DND-41 (cell line): Measurements from ENCODE around the gene SCOC.
A peak's percentile ranks its signal among the peaks of the same experiment; 100 is the strongest.

Experiments used
- ATAC-seq: fragments of 200-7000 bp; cut with Tn5 transposase; 3 replicates; pipeline ENCODE4 v1.9.1; 2021; ENCODE audit warnings: low read depth; ENCODE audit not compliant: insufficient read depth
- DNase-seq: peaks from one replicate; pipeline ENCODE4 v3.0.0-alpha.2; 2020
- H2AFZ ChIP-seq: 2 replicates; pipeline ENCODE4 v1.6.0; 2012; ENCODE audit warnings: low read depth, low read length
- H3K27ac ChIP-seq: 2 replicates; pipeline ENCODE4 v1.5.1; 2012; ENCODE audit warnings: low read length, inconsistent platforms
- H3K27me3 ChIP-seq: fragments of 200-600 bp; sonication (generic); 2 replicates; pipeline ENCODE4 v1.6.0; 2012; ENCODE audit warnings: low read length, mild to moderate bottlenecking, inconsistent platforms; ENCODE audit not compliant: insufficient read depth, poor library complexity
- H3K36me3 ChIP-seq: 2 replicates; pipeline ENCODE4 v1.5.1; 2012; ENCODE audit warnings: low read length, inconsistent platforms; ENCODE audit not compliant: insufficient read depth
- H3K4me1 ChIP-seq: 2 replicates; pipeline ENCODE4 v1.5.1; 2012; ENCODE audit warnings: mild to moderate bottlenecking, low read length; ENCODE audit not compliant: insufficient read depth
- H3K4me2 ChIP-seq: 2 replicates; pipeline ENCODE4 v1.6.0; 2012; ENCODE audit warnings: mild to moderate bottlenecking, moderate library complexity, low read length, inconsistent platforms; ENCODE audit not compliant: insufficient read depth
- H3K4me3 ChIP-seq, 2 experiments: fragments of 200-600 bp in 1 of 2; shearing (Covaris generic) in 1 of 2; 2 replicates each; pipeline ENCODE4 v1.5.1; 2012 to 2016; ENCODE audit warnings: inconsistent platforms in 2 of 2, low read length in 2 of 2, mild to moderate bottlenecking in 2 of 2, low read depth in 1 of 2, moderate library complexity in 1 of 2
- H3K79me2 ChIP-seq: 2 replicates; pipeline ENCODE4 v1.6.0; 2012; ENCODE audit warnings: low read length, inconsistent platforms; ENCODE audit not compliant: insufficient read depth
- H3K9ac ChIP-seq: 2 replicates; pipeline ENCODE4 v1.6.0; 2012; ENCODE audit warnings: low read depth, mild to moderate bottlenecking, inconsistent platforms, low read length, moderate library complexity
- H3K9me3 ChIP-seq: 2 replicates; pipeline ENCODE4 v1.5.1; 2012; ENCODE audit warnings: low read length, moderate library complexity, mild to moderate bottlenecking, inconsistent platforms; ENCODE audit not compliant: insufficient read depth, severe bottlenecking
- H4K20me1 ChIP-seq: 2 replicates; pipeline ENCODE4 v1.6.0; 2012; ENCODE audit warnings: low read length; ENCODE audit not compliant: insufficient read depth
- CTCF ChIP-seq: IDR thresholded peaks from 2 replicates; pipeline ENCODE4 v1.5.1; 2012; ENCODE audit warnings: borderline replicate concordance, low read length, moderate library complexity, mild to moderate bottlenecking; ENCODE audit not compliant: poor library complexity, severe bottlenecking; ENCODE audit errors: extremely low read depth
- EZH2 ChIP-seq: IDR thresholded peaks from 3 replicates; pipeline ENCODE4 v1.6.1; 2012; ENCODE audit warnings: borderline replicate concordance, low read depth, mild to moderate bottlenecking, moderate library complexity, low read length, inconsistent platforms; ENCODE audit not compliant: severe bottlenecking

Gene SCOC

GRCh38 chr4:140357868-140358267, 15.6 kb upstream of the SCOC start:
- Histone ChIP-seq H3K9me3 (no peaks in the 10 kb centered on the region), H3K27me3 (no peaks in the 10 kb centered on the region), H3K4me2 (no peak overlapping the region), H3K4me3 (no peak overlapping the region), H3K9ac (no peak overlapping the region), H3K4me1 (peaks cover 15% of the 10 kb centered on the region), H3K79me2 (no peaks in the 10 kb centered on the region), H3K36me3 (no peaks in the 10 kb centered on the region), H2AFZ (no peak overlapping the region), H4K20me1 (no peaks in the 10 kb centered on the region), H3K27ac (no peak overlapping the region)
- ATAC-seq (no peak), DNase-seq (no peak)
- TF ChIP-seq EZH2 (no peak), CTCF (no peak)

DNA sequence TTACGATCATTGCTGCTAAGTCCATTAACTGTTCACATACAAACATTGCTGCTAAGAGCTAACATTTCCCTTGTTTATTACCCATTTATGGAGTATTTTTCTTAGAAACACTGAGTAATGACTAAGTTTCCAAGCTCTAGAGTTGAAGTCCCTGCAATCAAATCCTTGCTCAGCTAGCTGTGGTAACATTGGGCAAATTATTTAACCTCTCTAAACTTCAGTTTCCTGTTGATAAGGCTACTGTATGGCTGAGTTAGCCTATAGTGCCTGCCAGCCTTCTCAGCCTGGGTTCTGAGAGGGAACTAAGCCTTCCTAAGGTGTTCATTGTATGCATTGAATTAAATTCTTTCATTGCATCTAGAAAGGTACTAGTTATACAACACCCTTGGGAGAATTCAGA, 15.2 kb upstream of the SCOC start:
- Histone ChIP-seq H4K20me1 (no peaks in the 10 kb centered on the region), H3K27ac (no peak overlapping the region), H3K4me3 (no peak overlapping the region), H3K4me1 (peaks cover 13% of the 10 kb centered on the region), H3K79me2 (no peaks in the 10 kb centered on the region), H3K4me2 (no peak overlapping the region), H3K27me3 (no peaks in the 10 kb centered on the region), H3K9me3 (no peaks in the 10 kb centered on the region), H2AFZ (no peak overlapping the region), H3K9ac (no peak overlapping the region), H3K36me3 (no peaks in the 10 kb centered on the region)
- TF ChIP-seq CTCF (no peak), EZH2 (no peak)
- no peak for ATAC-seq
- no peak for DNase-seq

GRCh38 chr4:140359562-140360427, 13.7 kb upstream of the SCOC start:
- no peak overlapping the region for H3K4me3 ChIP-seq
- peak; percentile 82 for DNase-seq
- H3K9me3 ChIP-seq: no peaks in the 10 kb centered on the region
- no peaks in the 10 kb centered on the region for H4K20me1 ChIP-seq
- TF ChIP-seq CTCF: peak; percentile 89
- TF ChIP-seq EZH2: no peak
- no peak overlapping the region for H2AFZ ChIP-seq
- no peak overlapping the region for H3K4me2 ChIP-seq
- no peaks in the 10 kb centered on the region for H3K27me3 ChIP-seq
- H3K79me2 ChIP-seq: no peaks in the 10 kb centered on the region
- H3K4me1 ChIP-seq: no peaks in the 10 kb centered on the region; the same call in 1 of the 2 replicates
- no peak overlapping the region for H3K9ac ChIP-seq
- H3K27ac ChIP-seq: no peak overlapping the region
- peak; percentile 99 for ATAC-seq
- H3K36me3 ChIP-seq: no peaks in the 10 kb centered on the region
